GM12872 (cell line): Measurements from ENCODE around the gene ULBP3.

ENCODE experiments used
- TF ChIP-seq, protein P1 (sequence below): IDR thresholded peaks from 3 replicates; pipeline ENCODE4 v1.5.1; 2011; ENCODE audit warnings: low read depth, mild to moderate bottlenecking, low read length, moderate library complexity; ENCODE audit not compliant: insufficient read depth

Gene ULBP3

DNA sequence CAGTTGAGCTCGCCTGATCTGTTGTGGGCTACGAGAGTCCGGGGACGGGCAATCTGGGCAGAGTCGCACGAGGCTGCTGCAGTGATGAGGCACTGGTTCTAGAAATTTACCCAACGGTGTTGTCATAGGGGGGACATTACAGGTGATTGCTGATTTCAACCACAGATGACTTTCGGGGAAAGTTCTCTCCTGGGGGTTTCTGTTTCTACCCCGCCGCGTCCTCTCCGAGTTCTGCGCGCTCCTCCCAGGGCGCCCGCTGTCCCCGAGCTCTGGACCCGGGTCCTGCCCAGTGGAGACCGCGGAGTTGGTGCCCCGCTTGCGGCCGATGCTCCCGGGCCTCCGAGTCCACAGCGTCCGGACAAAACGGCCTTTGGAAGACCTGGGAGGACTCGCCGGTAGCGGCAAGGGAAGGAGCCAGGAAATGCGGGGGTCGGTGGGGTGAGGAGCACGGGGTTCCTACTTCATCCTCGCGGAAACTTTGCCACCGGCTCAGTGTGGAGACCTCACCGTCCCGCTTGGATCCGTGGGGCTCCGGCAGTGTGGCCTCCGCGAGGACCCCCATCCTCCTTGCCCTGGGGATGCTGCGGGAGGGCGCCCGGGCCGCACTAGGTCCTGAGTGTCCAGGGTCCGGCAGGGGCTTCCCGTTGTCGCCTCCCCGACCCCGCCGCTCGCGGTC is 31.3 kb downstream of the ULBP3 start:
- TF ChIP-seq, protein P1, sequence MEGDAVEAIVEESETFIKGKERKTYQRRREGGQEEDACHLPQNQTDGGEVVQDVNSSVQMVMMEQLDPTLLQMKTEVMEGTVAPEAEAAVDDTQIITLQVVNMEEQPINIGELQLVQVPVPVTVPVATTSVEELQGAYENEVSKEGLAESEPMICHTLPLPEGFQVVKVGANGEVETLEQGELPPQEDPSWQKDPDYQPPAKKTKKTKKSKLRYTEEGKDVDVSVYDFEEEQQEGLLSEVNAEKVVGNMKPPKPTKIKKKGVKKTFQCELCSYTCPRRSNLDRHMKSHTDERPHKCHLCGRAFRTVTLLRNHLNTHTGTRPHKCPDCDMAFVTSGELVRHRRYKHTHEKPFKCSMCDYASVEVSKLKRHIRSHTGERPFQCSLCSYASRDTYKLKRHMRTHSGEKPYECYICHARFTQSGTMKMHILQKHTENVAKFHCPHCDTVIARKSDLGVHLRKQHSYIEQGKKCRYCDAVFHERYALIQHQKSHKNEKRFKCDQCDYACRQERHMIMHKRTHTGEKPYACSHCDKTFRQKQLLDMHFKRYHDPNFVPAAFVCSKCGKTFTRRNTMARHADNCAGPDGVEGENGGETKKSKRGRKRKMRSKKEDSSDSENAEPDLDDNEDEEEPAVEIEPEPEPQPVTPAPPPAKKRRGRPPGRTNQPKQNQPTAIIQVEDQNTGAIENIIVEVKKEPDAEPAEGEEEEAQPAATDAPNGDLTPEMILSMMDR: no peak

DNA sequence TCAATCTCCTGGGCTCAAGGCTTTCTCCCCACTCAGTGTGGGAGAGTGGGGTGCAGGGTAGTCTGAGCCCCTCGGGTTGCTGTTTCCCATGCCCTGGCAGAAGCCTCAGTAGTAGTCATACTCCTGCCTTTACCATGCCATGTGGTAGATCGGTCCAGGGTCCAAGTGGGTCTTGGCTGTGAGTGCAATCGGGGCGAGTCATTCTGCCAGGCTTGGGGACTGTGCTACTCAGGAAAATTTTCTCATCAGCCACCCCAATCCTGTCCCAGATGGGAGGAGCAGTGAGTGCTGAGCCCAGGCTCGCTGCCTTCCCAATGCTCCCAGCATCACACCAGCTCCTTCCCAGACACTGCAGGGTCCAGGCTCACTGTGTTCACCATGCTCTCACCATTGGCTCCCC is 32.8 kb downstream of the ULBP3 start:
- TF ChIP-seq, protein P1: no peak

- TF ChIP-seq, protein P1: no peak
These were observed 35.6 kb downstream of the ULBP3 start for GRCh38 chr6:150033207-150033771.

GRCh38 chr6:150032598-150032997 is 36.3 kb downstream of the ULBP3 start:
- TF ChIP-seq, protein P1: no peak

GRCh38 chr6:150030611-150031010 is 38.3 kb downstream of the ULBP3 start:
- TF ChIP-seq, protein P1: no peak

DNA sequence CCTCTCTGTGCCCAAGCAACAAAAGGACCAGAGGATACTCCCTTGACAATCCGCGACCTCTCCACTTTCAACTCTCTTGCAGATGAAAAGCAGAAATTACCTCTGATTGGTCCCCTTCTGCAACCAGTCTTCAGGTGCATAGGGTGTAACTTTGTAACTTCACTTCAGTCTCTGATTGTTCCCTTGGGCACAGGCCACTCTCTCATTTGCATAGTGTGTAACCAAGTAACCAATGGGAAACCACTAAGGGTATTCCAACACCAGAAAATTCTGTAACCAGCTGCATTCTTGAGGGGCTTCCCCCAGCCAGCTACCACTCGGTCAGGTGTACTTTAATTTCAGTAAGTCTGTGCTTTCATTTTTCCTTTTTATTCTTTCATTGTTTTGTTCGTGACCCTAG is 39.2 kb downstream of the ULBP3 start:
- TF ChIP-seq, protein P1: no peak

DNA sequence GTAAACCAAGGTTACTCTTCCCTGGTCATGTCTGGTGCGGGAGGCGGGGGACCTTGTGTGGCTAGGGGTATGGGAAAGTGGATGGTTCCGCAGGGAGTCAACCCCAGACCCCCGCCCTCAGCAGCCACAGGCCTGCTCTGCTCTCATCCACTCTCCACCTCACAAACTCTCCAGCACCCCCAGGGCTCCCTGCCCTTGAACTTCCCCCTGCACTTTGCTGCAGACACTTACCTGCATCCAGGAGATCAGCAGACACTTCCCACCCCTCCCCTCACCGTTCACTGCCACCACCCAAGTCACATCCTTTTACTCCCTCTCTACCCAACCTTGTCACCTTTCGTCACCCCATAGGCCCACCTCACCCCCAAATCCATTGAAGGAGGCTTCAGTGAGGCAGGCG is 39.6 kb downstream of the ULBP3 start:
- TF ChIP-seq, protein P1: no peak

GRCh38 chr6:150028799-150029198 is 40.1 kb downstream of the ULBP3 start:
- TF ChIP-seq, protein P1: no peak
